ENCODE measurements around the gene VOPP1. TPM values are rescaled to one million over a fixed set of nuclear protein-coding genes. Genes with fewer than 3 reads are reported as not detected.

VOPP1 gene
- total and polyA plus RNA-seq, 10 donors, result 60.3 to 168 (median 144) TPM

DNA sequence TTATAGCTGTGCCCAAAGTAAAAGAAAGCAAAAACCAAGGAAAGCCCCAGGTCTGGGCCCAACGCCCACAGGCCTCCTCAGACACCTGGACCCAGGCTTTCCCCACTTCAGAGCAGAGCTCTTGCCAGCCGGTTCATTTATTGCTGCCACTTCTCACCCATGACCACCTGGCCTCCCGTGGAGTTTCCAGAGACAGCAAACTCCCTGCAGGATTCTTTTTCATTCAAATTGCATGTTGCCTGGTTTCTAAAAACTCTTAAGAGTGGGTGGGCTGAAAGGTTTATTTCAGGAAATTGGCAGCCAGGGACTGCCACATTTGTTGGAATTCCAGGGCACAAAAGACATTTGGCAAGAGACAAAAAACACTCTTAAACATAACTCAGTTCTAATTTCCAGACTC lies 4.7 kb downstream of the VOPP1 start:
- intact Hi-C loops (cut with DNase I; ENCODE audit: low total_unique reads), result no loop called here
- Histone ChIP-seq H3K27ac (peak overlapping the region in 5 of 8 donors; percentile 2 to 36 (median 13)), H3K4me1 (peaks cover 48 to 90% (median 77%) of the 10 kb centered on the region in 6 donors), H3K36me3 (no peaks in the 10 kb centered on the region), H3K9me3 (no peaks in the 10 kb centered on the region), H3K4me3 (no peak overlapping the region), H3K27me3 (replicated peaks in 1 of 7) (no peaks in the 10 kb centered on the region)
- 49 to 72% (median 69%) methylated on average over 3 of the region's 3 CpGs for WGBS, 5 donors
- TF ChIP-seq, protein P1, sequence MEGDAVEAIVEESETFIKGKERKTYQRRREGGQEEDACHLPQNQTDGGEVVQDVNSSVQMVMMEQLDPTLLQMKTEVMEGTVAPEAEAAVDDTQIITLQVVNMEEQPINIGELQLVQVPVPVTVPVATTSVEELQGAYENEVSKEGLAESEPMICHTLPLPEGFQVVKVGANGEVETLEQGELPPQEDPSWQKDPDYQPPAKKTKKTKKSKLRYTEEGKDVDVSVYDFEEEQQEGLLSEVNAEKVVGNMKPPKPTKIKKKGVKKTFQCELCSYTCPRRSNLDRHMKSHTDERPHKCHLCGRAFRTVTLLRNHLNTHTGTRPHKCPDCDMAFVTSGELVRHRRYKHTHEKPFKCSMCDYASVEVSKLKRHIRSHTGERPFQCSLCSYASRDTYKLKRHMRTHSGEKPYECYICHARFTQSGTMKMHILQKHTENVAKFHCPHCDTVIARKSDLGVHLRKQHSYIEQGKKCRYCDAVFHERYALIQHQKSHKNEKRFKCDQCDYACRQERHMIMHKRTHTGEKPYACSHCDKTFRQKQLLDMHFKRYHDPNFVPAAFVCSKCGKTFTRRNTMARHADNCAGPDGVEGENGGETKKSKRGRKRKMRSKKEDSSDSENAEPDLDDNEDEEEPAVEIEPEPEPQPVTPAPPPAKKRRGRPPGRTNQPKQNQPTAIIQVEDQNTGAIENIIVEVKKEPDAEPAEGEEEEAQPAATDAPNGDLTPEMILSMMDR (IDR thresholded peaks at IDR 0.05 in 8 of 11, conservative IDR thresholded peaks at IDR 0.05 in 3 of 11), result no peak
- TF ChIP-seq POLR2AphosphoS5 (IDR thresholded peaks at IDR 0.05) (no peak), POLR2A (IDR thresholded peaks at IDR 0.05) (no peak)
- no peak for DNase-seq

DNA sequence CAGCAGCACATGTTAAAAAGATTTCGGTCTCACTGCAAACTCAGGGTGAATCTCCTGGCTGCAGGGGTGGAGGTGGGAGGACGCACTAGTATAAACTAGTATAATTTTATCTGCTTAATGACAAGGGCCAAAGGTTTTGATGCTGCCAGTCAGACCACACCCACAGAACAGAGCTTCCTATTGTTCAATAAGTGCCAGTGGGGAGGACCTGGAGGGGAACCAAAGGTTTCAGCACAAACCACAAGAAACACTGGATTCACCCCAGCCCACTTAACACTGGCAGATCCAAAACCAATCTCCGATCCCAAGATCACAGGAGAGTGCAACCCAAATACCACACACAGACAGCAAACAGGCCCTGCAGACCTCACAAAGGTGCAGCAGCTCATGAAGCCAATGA lies 6.6 kb downstream of the VOPP1 start:
- Histone ChIP-seq H3K9me3 (no peaks in the 10 kb centered on the region), H3K36me3 (peaks cover 0 to 6% (median 0%) of the 10 kb centered on the region in 6 donors), H3K4me3 (no peak overlapping the region), H3K4me1 (peaks cover 43 to 100% (median 87%) of the 10 kb centered on the region in 6 donors), H3K27ac (peak overlapping the region in 1 of 8 donors; percentile 12), H3K27me3 (replicated peaks in 1 of 7) (no peaks in the 10 kb centered on the region)
- DNase-seq, result no peak
- 45 to 61% (median 53%) methylated on average over 3 of the region's 3 CpGs for WGBS, 5 donors
- intact Hi-C loops (cut with DNase I; ENCODE audit: low total_unique reads), result no loop called here
- no peak for TF ChIP-seq POLR2AphosphoS5 (IDR thresholded peaks at IDR 0.05)
- TF ChIP-seq POLR2A (IDR thresholded peaks at IDR 0.05), result no peak
- TF ChIP-seq, protein P1 (IDR thresholded peaks at IDR 0.05 in 8 of 11, conservative IDR thresholded peaks at IDR 0.05 in 3 of 11), result no peak

DNA sequence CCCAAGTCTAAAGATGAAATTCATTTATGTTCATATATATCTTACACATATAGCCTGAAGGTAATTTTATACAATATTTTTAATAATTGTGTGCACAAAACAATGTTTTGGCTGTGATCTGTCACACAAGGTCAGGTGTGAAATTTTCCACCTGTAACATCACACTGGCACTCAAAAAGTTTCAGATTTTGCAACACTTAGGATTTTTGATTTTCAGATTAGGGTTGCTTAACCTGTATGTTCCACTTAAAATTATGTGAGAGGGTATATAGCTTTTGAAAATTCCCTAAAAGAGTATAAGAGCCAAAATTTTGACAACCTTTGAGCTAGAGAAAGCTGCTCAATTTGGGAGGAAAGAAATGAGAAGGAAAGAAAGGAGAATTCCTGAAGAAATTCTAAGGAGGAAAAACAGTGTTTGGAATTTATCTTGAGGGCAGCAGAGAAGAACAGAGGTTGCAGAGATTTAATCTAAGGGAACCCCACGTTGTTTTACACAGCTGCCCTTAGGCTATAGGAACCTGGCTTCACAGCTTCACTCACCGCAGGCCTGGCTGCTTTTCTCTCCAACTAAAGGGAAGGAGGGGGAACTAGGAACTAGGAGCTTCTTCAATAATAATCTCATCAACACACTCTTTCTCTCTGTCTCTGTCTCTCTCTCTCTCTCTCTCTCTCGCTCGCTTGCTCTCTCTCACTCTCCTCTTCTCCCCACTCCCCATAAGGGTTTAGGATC lies 8.5 kb downstream of the VOPP1 start:
- Histone ChIP-seq H3K9me3 (no peaks in the 10 kb centered on the region), H3K4me3 (no peak overlapping the region), H3K27ac (no peak overlapping the region), H3K27me3 (replicated peaks in 1 of 7) (no peaks in the 10 kb centered on the region), H3K4me1 (peaks cover 35 to 100% (median 87%) of the 10 kb centered on the region in 6 donors), H3K36me3 (peaks cover 0 to 11% (median 0%) of the 10 kb centered on the region in 6 donors)
- intact Hi-C loops (cut with DNase I; ENCODE audit: low total_unique reads), result no loop called here
- no peak for DNase-seq
- WGBS, 5 donors, result 44 to 78% (median 63%) methylated on average over 4 of the region's 4 CpGs
- TF ChIP-seq POLR2AphosphoS5 (IDR thresholded peaks at IDR 0.05), result no peak

DNA sequence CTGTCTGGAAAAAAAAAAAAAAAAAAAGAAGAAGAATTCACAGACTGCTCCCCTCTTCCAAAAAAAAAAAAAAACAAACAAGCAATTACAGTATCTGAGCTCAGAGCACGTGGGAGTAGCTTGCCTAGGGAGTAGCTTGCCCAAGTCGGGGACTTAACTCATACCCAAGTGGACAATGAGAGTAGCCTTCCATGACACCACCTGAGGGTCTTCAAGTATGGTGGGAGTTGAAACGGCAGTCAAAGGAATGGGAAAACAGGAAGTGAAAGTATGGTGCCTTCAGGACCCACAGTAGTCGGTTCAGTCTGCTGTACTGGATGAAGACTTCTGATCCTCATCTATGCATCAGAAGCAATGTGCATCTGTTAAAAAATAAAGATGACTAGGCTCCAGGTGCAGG lies 10.6 kb downstream of the VOPP1 start:
- TF ChIP-seq POLR2A (IDR thresholded peaks at IDR 0.05) (no peak), POLR2AphosphoS5 (IDR thresholded peaks at IDR 0.05) (no peak)
- TF ChIP-seq, protein P1 (IDR thresholded peaks at IDR 0.05 in 8 of 11, conservative IDR thresholded peaks at IDR 0.05 in 3 of 11), result no peak
- no peak for DNase-seq
- no peaks in the 10 kb centered on the region for H3K27me3 ChIP-seq (replicated peaks in 1 of 7)
- no peaks in the 10 kb centered on the region for H3K9me3 ChIP-seq
- peaks cover 0 to 11% (median 0%) of the 10 kb centered on the region in 6 donors for H3K36me3 ChIP-seq
- intact Hi-C loops (cut with DNase I; ENCODE audit: low total_unique reads), result no loop called here
- no peak overlapping the region for H3K4me3 ChIP-seq
- peak overlapping the region in 3 of 8 donors; percentile 10 to 60 (median 22) for H3K27ac ChIP-seq
- H3K4me1 ChIP-seq, result peaks cover 36 to 100% (median 89%) of the 10 kb centered on the region in 6 donors
- 56 to 76% (median 73%) methylated on average over 4 of the region's 4 CpGs for WGBS, 5 donors

Data from spleen (tissue), 11 donors.